ENCODE results near the gene ABCA13. TPM values are rescaled to one million over a fixed set of nuclear protein-coding genes. Genes with fewer than 3 reads are reported as not detected.
A peak's percentile ranks its signal among the peaks of the same experiment; 100 is the strongest.

Gene ABCA13
- total and polyA plus RNA-seq, 2 experiments from 2014 or later = 0.21 to 0.50 TPM

GRCh38 chr7:48305661-48306060 is 134.4 kb downstream of the ABCA13 start:
- no peaks in the 10 kb centered on the region for H3K9me3 ChIP-seq (ENCODE audit: low read depth)
- H3K36me3 ChIP-seq = no peaks in the 10 kb centered on the region
- H3K4me3 ChIP-seq = no peak overlapping the region
- no peaks in the 10 kb centered on the region for H3K27me3 ChIP-seq
- no peaks in the 10 kb centered on the region for H3K4me1 ChIP-seq (ENCODE audit: low read depth)
- DNase-seq (ENCODE audit: low read depth in 1 of 2, low spot score in 1 of 2) = no peak
- no peak overlapping the region for H3K27ac ChIP-seq
- no peak for TF ChIP-seq CTCF (IDR thresholded peaks at IDR 0.05; ENCODE audit: low read depth, low read length)

- H3K36me3 ChIP-seq = no peaks in the 10 kb centered on the region
- H3K9me3 ChIP-seq (ENCODE audit: low read depth) = no peaks in the 10 kb centered on the region
- no peak for TF ChIP-seq CTCF (IDR thresholded peaks at IDR 0.05; ENCODE audit: low read depth, low read length)
- H3K27me3 ChIP-seq = no peaks in the 10 kb centered on the region
- no peak for DNase-seq (ENCODE audit: low read depth in 1 of 2, low spot score in 1 of 2)
- no peaks in the 10 kb centered on the region for H3K4me1 ChIP-seq (ENCODE audit: low read depth)
- no peak overlapping the region for H3K4me3 ChIP-seq
- H3K27ac ChIP-seq = no peak overlapping the region
Observed at GRCh38 chr7:48307041-48307714, 135.9 kb downstream of the ABCA13 start.

- no peaks in the 10 kb centered on the region for H3K27me3 ChIP-seq
- no peak overlapping the region for H3K4me3 ChIP-seq
- H3K9me3 ChIP-seq (ENCODE audit: low read depth) = no peaks in the 10 kb centered on the region
- no peak for TF ChIP-seq CTCF (IDR thresholded peaks at IDR 0.05; ENCODE audit: low read depth, low read length)
- no peak overlapping the region for H3K27ac ChIP-seq
- H3K36me3 ChIP-seq = no peaks in the 10 kb centered on the region
- H3K4me1 ChIP-seq (ENCODE audit: low read depth) = no peaks in the 10 kb centered on the region
- no peak for DNase-seq (ENCODE audit: low read depth in 1 of 2, low spot score in 1 of 2)
Observed at GRCh38 chr7:48309720-48310119, 138.5 kb downstream of the ABCA13 start.

GRCh38 chr7:48311464-48312100 is 140.3 kb downstream of the ABCA13 start:
- H3K4me3 ChIP-seq = no peak overlapping the region
- no peak overlapping the region for H3K27ac ChIP-seq
- no peaks in the 10 kb centered on the region for H3K36me3 ChIP-seq
- no peaks in the 10 kb centered on the region for H3K9me3 ChIP-seq (ENCODE audit: low read depth)
- H3K27me3 ChIP-seq = no peaks in the 10 kb centered on the region
- H3K4me1 ChIP-seq (ENCODE audit: low read depth) = no peaks in the 10 kb centered on the region
- no peak for TF ChIP-seq CTCF (IDR thresholded peaks at IDR 0.05; ENCODE audit: low read depth, low read length)
- DNase-seq (ENCODE audit: low read depth in 1 of 2, low spot score in 1 of 2) = no peak

GRCh38 chr7:48312151-48312550 is 140.9 kb downstream of the ABCA13 start:
- Histone ChIP-seq H3K36me3 (no peaks in the 10 kb centered on the region), H3K9me3 (ENCODE audit: low read depth) (no peaks in the 10 kb centered on the region), H3K4me1 (ENCODE audit: low read depth) (no peaks in the 10 kb centered on the region), H3K4me3 (no peak overlapping the region), H3K27ac (no peak overlapping the region), H3K27me3 (no peaks in the 10 kb centered on the region)
- TF ChIP-seq CTCF (IDR thresholded peaks at IDR 0.05; ENCODE audit: low read depth, low read length) = no peak
- peak in 1 of 2 donors; percentile 29 for DNase-seq (ENCODE audit: low read depth in 1 of 2, low spot score in 1 of 2)

All from cardiac muscle cell (in vitro differentiated cells and primary cell).